GM19023 (cell line): Measurements from ENCODE around the gene TLCD3B.

Experiments used
- ATAC-seq: cut with Tn5 transposase; IDR thresholded peaks from one replicate; pipeline ENCODE4 v1.9.1; 2021; ENCODE audit warnings: mild to moderate bottlenecking, moderate library complexity; ENCODE audit not compliant: unreplicated experiment

The TLCD3B gene

GRCh38 chr16:29991571-29991904 lies 39.5 kb downstream of the TLCD3B start:
- ATAC-seq: no peak

GRCh38 chr16:29990883-29991570 lies 40.0 kb downstream of the TLCD3B start:
- ATAC-seq: no peak

- no peak for ATAC-seq
These were observed 41.0 kb downstream of the TLCD3B start for GRCh38 chr16:29990034-29990433.

GRCh38 chr16:29989111-29989858 lies 41.8 kb downstream of the TLCD3B start:
- no peak for ATAC-seq

GRCh38 chr16:29988346-29989075 lies 42.6 kb downstream of the TLCD3B start:
- ATAC-seq: no peak

GRCh38 chr16:29987371-29988085 lies 43.5 kb downstream of the TLCD3B start:
- ATAC-seq: no peak

GRCh38 chr16:29986931-29987330 lies 44.1 kb downstream of the TLCD3B start:
- no peak for ATAC-seq

- no peak for ATAC-seq
These were observed 44.8 kb downstream of the TLCD3B start for GRCh38 chr16:29986231-29986630.

GRCh38 chr16:29985271-29985811 lies 45.7 kb downstream of the TLCD3B start:
- no peak for ATAC-seq

GRCh38 chr16:29984764-29985147 lies 46.3 kb downstream of the TLCD3B start:
- no peak for ATAC-seq

- no peak for ATAC-seq
These were observed 46.8 kb downstream of the TLCD3B start for GRCh38 chr16:29984137-29984763.

GRCh38 chr16:29983420-29984136 lies 47.5 kb downstream of the TLCD3B start:
- ATAC-seq: no peak

- no peak for ATAC-seq
These were observed 48.3 kb downstream of the TLCD3B start for GRCh38 chr16:29982560-29983419.

- no peak for ATAC-seq
These were observed 52.4 kb downstream of the TLCD3B start for GRCh38 chr16:29978564-29979270.

- ATAC-seq: no peak
These were observed 53.0 kb downstream of the TLCD3B start for GRCh38 chr16:29978081-29978480.

GRCh38 chr16:29977063-29977825 lies 53.8 kb downstream of the TLCD3B start:
- no peak for ATAC-seq

GRCh38 chr16:29975811-29976511 lies 55.1 kb downstream of the TLCD3B start:
- no peak for ATAC-seq
